HG03457 (cell line): Measurements from ENCODE around the gene CDH26.

Experiments
- ATAC-seq: cut with Tn5 transposase; IDR thresholded peaks from one replicate; pipeline ENCODE4 v1.9.1; 2021; ENCODE audit warnings: moderate number of reproducible peaks; ENCODE audit not compliant: unreplicated experiment

CDH26 gene

GRCh38 chr20:60057866-60058807, 99.9 kb downstream of the CDH26 start:
- ATAC-seq = no peak

GRCh38 chr20:60058879-60059278, 100.7 kb downstream of the CDH26 start:
- ATAC-seq = no peak

DNA sequence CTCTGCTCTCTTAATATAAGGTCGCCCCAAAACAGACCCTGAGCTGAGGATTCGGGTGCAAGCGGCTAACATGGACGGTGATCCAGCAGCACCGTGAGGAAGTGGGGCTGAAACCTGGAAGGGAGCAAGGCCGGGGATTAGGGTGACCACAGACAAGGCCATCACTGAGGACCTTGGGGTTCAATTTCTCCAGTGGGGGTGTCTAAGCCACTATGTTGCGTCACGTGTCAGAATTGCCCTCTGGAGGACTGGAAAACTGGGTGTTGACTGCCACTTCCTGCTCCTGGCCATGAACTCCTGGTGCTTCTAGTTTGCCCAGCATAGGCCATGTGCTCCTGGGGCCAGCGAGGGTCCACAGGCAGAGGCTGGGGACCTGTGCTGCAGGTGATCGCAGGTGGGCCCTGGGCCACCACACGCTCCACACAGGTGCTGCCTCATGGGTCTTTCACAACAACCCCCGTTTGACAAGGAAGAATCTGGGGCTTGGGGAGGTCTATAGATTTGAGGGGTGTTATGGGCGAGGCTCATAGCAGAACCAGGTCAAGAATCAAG, 101.9 kb downstream of the CDH26 start:
- ATAC-seq = no peak

DNA sequence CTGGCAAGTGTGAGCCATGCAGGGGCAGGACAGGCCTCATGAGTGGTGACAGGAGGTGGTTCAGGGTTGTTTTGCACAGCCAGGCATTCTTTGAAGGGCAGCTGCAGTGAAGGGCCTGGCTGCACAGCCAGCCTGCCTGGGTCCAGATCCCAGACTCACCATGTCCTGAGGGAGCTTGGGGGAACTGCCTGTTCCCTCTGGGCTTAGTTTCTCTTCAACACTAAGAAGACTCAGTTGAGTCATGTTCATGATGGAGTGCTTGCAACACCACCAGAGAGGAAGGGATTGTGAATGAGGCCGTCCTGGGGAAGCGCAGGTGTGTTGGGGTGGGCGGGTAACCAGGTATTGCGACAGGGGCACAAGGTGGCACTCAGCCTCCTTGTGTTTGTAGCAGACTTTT, 102.4 kb downstream of the CDH26 start:
- ATAC-seq = no peak

DNA sequence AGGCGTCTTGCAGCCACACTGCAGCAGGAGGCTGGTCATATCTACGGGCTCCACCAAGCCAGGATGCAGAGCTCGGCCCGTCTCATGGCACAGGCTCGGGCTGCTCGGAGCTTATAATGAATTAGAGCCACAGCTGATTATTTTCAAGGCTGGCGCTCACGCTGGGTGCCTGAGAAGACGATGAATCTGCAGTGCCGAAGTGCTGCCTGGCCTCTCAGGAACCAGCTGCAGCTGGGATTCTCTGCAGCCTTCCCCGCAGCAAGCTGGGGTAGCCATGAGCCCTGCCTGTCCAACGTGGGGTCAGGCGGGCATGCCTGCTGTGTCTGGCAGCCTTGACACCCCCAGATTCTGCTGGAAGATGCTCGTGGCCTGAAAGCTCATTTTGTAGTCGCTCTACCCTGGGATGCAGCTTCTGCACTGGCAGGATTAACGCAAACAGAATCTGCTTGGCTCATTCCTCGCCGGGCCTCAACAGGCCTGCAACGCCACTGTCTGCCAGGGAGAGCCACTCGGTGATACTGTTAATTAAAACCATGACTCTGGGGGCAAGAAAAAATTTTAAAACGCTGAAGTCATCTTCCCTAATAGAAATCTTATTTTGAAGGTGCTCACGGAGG, 104.3 kb downstream of the CDH26 start:
- no peak for ATAC-seq

- no peak for ATAC-seq
These were observed 104.8 kb downstream of the CDH26 start for GRCh38 chr20:60063048-60063451.

GRCh38 chr20:60063739-60064380, 105.6 kb downstream of the CDH26 start:
- no peak for ATAC-seq
